Neural cell (in vitro differentiated cells): Measurements from ENCODE around the gene PSMB11. TPM values are rescaled to one million over a fixed set of nuclear protein-coding genes. Genes with fewer than 3 reads are reported as not detected.
A peak's percentile ranks its signal among the peaks of the same experiment; 100 is the strongest.

Experiments
- H2AFZ ChIP-seq: fragments of 200-600, 300-800 bp; sonication (generic), shearing (Covaris generic); 2 replicates; pipeline ENCODE4 v1.6.0; 2014; ENCODE audit warnings: low read depth, mild to moderate bottlenecking, antibody characterized with exemption, low read length, moderate library complexity
- H3F3A ChIP-seq: fragments of 200-600 bp; shearing (Covaris generic); 2 replicates; pipeline ENCODE4 v1.6.1; 2016; ENCODE audit warnings: mild to moderate bottlenecking, moderate library complexity, mixed read lengths, antibody characterized with exemption, low read length; ENCODE audit not compliant: insufficient read depth, poor library complexity, severe bottlenecking
- H3K27ac ChIP-seq: fragments of 200-600, 300-800 bp; sonication (generic), shearing (Covaris generic); 2 replicates; pipeline ENCODE4 v1.5.1; 2014; ENCODE audit warnings: mild to moderate bottlenecking, low read length, moderate library complexity
- H3K27me3 ChIP-seq: fragments of 300-800, 200-600 bp; sonication (generic), shearing (Covaris generic); 2 replicates; pipeline ENCODE4 v1.6.0; 2014; ENCODE audit warnings: mild to moderate bottlenecking, low read depth, low read length, moderate library complexity; ENCODE audit not compliant: insufficient read depth
- H3K36me3 ChIP-seq: fragments of 300-800, 200-600 bp; sonication (generic), shearing (Covaris generic); 2 replicates; pipeline ENCODE4 v1.5.1; 2014; ENCODE audit warnings: mild to moderate bottlenecking, antibody characterized with exemption, low read length, moderate library complexity; ENCODE audit not compliant: insufficient read depth
- H3K4me2 ChIP-seq: fragments of 300-800, 200-600 bp; sonication (generic), shearing (Covaris generic); 2 replicates; pipeline ENCODE4 v1.6.0; 2014; ENCODE audit warnings: mild to moderate bottlenecking, low read length
- H3K4me3 ChIP-seq: fragments of 300-800, 200-600 bp; sonication (generic), shearing (Covaris generic); 2 replicates; pipeline ENCODE4 v1.5.1; 2014; ENCODE audit warnings: mild to moderate bottlenecking, low read length, moderate library complexity
- H3K79me2 ChIP-seq: fragments of 200-600 bp; shearing (Covaris generic); replicated peaks from 2 replicates; pipeline ENCODE4 v1.6.0; 2014; ENCODE audit warnings: mild to moderate bottlenecking, low read length, moderate library complexity; ENCODE audit not compliant: insufficient read depth
- H3K9ac ChIP-seq: fragments of 300-800, 200-600 bp; sonication (generic), shearing (Covaris generic); 2 replicates; pipeline ENCODE4 v1.6.1; 2016; ENCODE audit warnings: mild to moderate bottlenecking, low read length, mixed read lengths
- H3K9me2 ChIP-seq: fragments of 200-600 bp; shearing (Covaris generic); 2 replicates; pipeline ENCODE4 v1.6.1; 2016; ENCODE audit warnings: mild to moderate bottlenecking, low read length, mixed read lengths; ENCODE audit not compliant: insufficient read depth
- H3K9me3 ChIP-seq: fragments of 200-600, 300-800 bp; sonication (generic), shearing (Covaris generic); 2 replicates; pipeline ENCODE4 v1.6.1; 2016; ENCODE audit warnings: mild to moderate bottlenecking, mixed run types, low read length, moderate library complexity, mixed read lengths
- H4K20me1 ChIP-seq: fragments of 200-600 bp; shearing (Covaris generic); 2 replicates; pipeline ENCODE4 v1.6.1; 2016; ENCODE audit warnings: mild to moderate bottlenecking, mixed run types; ENCODE audit not compliant: insufficient read depth
- CTCF ChIP-seq: fragments of 450-650 bp; IDR thresholded peaks from 2 replicates; pipeline ENCODE4 v1.5.1; 2014; ENCODE audit warnings: antibody characterized with exemption, mild to moderate bottlenecking, moderate library complexity; ENCODE audit not compliant: poor library complexity, severe bottlenecking
- EP300 ChIP-seq: fragments of 450-650 bp; conservative IDR thresholded peaks from 2 replicates; pipeline ENCODE4 v1.6.1; 2014; ENCODE audit warnings: antibody characterized with exemption, mild to moderate bottlenecking, moderate library complexity; ENCODE audit not compliant: poor library complexity, severe bottlenecking
- EZH2 ChIP-seq: fragments of 200-600, 300-800 bp; shearing (Covaris generic), sonication (generic); IDR thresholded peaks from 2 replicates; pipeline ENCODE4 v1.6.1; 2014; ENCODE audit warnings: antibody characterized with exemption, low read length, borderline replicate concordance, mild to moderate bottlenecking; ENCODE audit not compliant: insufficient read depth, poor library complexity, severe bottlenecking
- MXI1 ChIP-seq: fragments of 450-650 bp; conservative IDR thresholded peaks from 2 replicates; pipeline ENCODE4 v1.6.1; 2014; ENCODE audit warnings: antibody characterized with exemption, mild to moderate bottlenecking; ENCODE audit not compliant: poor library complexity, severe bottlenecking
- POLR2AphosphoS5 ChIP-seq: IDR thresholded peaks from 2 replicates; pipeline ENCODE4 v1.6.1; 2012
- RAD21 ChIP-seq: fragments of 450-650 bp; conservative IDR thresholded peaks from 2 replicates; pipeline ENCODE4 v1.6.1; 2014; ENCODE audit warnings: antibody characterized with exemption, mild to moderate bottlenecking, moderate library complexity
- REST ChIP-seq: IDR thresholded peaks from 2 replicates; pipeline ENCODE4 v1.6.1; 2012; ENCODE audit warnings: borderline replicate concordance
- SMC3 ChIP-seq: fragments of 450-650 bp; conservative IDR thresholded peaks from 2 replicates; pipeline ENCODE4 v1.6.1; 2014; ENCODE audit warnings: antibody characterized with exemption, mild to moderate bottlenecking, moderate library complexity; ENCODE audit not compliant: poor library complexity
- TAF1 ChIP-seq: IDR thresholded peaks from 2 replicates; pipeline ENCODE4 v1.6.1; 2012; ENCODE audit warnings: low read depth
- polyA plus RNA-seq: library from polyadenylated mRNA; depleted of rRNA; stranded (reverse); fragments of >200 nt; gene quantifications from 2 replicates; pipeline ENCODE4 v1.2.3, GENCODE V29; 2014

Gene PSMB11
- polyA plus RNA-seq, 1 donor from 2014 or later = not detected

- peak overlapping the region; percentile 15 for H3K27ac ChIP-seq
- H3K9me3 ChIP-seq = no peaks in the 10 kb centered on the region
- H3K9me2 ChIP-seq = no peaks in the 10 kb centered on the region
- no peaks in the 10 kb centered on the region for H3K36me3 ChIP-seq
- TF ChIP-seq EZH2 (no peak), EP300 (no peak), CTCF (no peak), MXI1 (no peak), REST (no peak), POLR2AphosphoS5 (no peak), SMC3 (no peak), RAD21 (no peak), TAF1 (no peak)
- no peak overlapping the region for H2AFZ ChIP-seq
- H4K20me1 ChIP-seq = no peaks in the 10 kb centered on the region
- H3K79me2 ChIP-seq = no peaks in the 10 kb centered on the region
- H3K9ac ChIP-seq = no peak overlapping the region
- H3K27me3 ChIP-seq = no peaks in the 10 kb centered on the region
- no peak overlapping the region for H3K4me3 ChIP-seq
- no peaks in the 10 kb centered on the region for H3F3A ChIP-seq
- no peak overlapping the region for H3K4me2 ChIP-seq
Measured at GRCh38 chr14:23024612-23025075, 17.4 kb upstream of the PSMB11 start.

GRCh38 chr14:23025151-23025814 is 16.7 kb upstream of the PSMB11 start:
- Histone ChIP-seq H3K27ac (peak overlapping the region; percentile 15), H3K4me2 (no peak overlapping the region), H2AFZ (no peak overlapping the region), H3F3A (no peaks in the 10 kb centered on the region), H3K9ac (no peak overlapping the region), H3K27me3 (no peaks in the 10 kb centered on the region), H3K9me2 (no peaks in the 10 kb centered on the region), H4K20me1 (no peaks in the 10 kb centered on the region), H3K36me3 (no peaks in the 10 kb centered on the region), H3K4me3 (no peak overlapping the region), H3K9me3 (no peaks in the 10 kb centered on the region), H3K79me2 (no peaks in the 10 kb centered on the region)
- TF ChIP-seq SMC3 = no peak
- no peak for TF ChIP-seq EP300
- no peak for TF ChIP-seq MXI1
- TF ChIP-seq REST = no peak
